Activated CD8-positive, alpha-beta T cell treated with anti-CD3 and anti-CD28 coated beads for 36 hours (primary cell): ENCODE data around the gene NBEAL2. TPM values are rescaled to one million over a fixed set of nuclear protein-coding genes. Genes with fewer than 3 reads are reported as not detected.
"Not testable (repeated sequence)": the region's sequence is repeated elsewhere in the genome, so short reads cannot be mapped to it uniquely, and the experiment has no call there.

ENCODE experiments used
- ATAC-seq: fragments of 200-7000 bp; cut with Tn5 transposase; one replicate; pipeline ENCODE4 v1.10.0; 2021; ENCODE audit warnings: mild to moderate bottlenecking, moderate library complexity
- CTCF ChIA-PET: fragments of 350-600 bp; sonication (Branson Sonifier 250); formaldehyde crosslinking; loops from one replicate; lab custom pipeline; 2021; ENCODE audit warnings: antibody characterized with exemption; lab: Charles Lee
- POLR2A ChIA-PET: fragments of 350-600 bp; sonication (Branson Sonifier 250); formaldehyde crosslinking; loops from one replicate; lab custom pipeline; 2021; ENCODE audit warnings: antibody characterized with exemption; lab: Charles Lee
- DNase-seq: peaks from one replicate; pipeline ENCODE4 v3.0.0-alpha.2; 2020
- H3K27ac Mint-ChIP-seq: one replicate; pipeline ENCODE4 v1.8.0; 2021; ENCODE audit warnings: mild to moderate bottlenecking, mixed read lengths
- H3K27me3 Mint-ChIP-seq: one replicate; pipeline ENCODE4 v1.8.0; 2021; ENCODE audit warnings: mixed read lengths
- H3K36me3 Mint-ChIP-seq: one replicate; pipeline ENCODE4 v1.8.0; 2021; ENCODE audit warnings: low read depth, mixed read lengths
- H3K4me1 Mint-ChIP-seq: one replicate; pipeline ENCODE4 v1.8.0; 2021; ENCODE audit warnings: low read depth, mixed read lengths
- H3K4me3 Mint-ChIP-seq: one replicate; pipeline ENCODE4 v1.8.0; 2021; ENCODE audit warnings: mild to moderate bottlenecking, moderate library complexity, mixed read lengths
- H3K9me3 Mint-ChIP-seq: one replicate; pipeline ENCODE4 v1.8.0; 2021; ENCODE audit warnings: mixed read lengths
- intact Hi-C: fragments of 100-400 bp; cut with micrococcal nuclease; formaldehyde crosslinking; loops from one replicate; pipeline ENCODE4 v1.10.0; 2022
- total RNA-seq, 2 experiments: library from RNA; stranded (reverse); gene quantifications; one replicate each; pipeline ENCODE4 v1.2.3, GENCODE V29; 2021
- TF ChIP-seq, protein P1 (sequence below): fragments of 200-600 bp; IDR thresholded peaks from one replicate; pipeline ENCODE4 v1.8.0; 2022; ENCODE audit warnings: antibody characterized with exemption, mild to moderate bottlenecking

The NBEAL2 gene
- total RNA-seq, 2 experiments from 2014 or later: 58.9 to 63.7 TPM

DNA sequence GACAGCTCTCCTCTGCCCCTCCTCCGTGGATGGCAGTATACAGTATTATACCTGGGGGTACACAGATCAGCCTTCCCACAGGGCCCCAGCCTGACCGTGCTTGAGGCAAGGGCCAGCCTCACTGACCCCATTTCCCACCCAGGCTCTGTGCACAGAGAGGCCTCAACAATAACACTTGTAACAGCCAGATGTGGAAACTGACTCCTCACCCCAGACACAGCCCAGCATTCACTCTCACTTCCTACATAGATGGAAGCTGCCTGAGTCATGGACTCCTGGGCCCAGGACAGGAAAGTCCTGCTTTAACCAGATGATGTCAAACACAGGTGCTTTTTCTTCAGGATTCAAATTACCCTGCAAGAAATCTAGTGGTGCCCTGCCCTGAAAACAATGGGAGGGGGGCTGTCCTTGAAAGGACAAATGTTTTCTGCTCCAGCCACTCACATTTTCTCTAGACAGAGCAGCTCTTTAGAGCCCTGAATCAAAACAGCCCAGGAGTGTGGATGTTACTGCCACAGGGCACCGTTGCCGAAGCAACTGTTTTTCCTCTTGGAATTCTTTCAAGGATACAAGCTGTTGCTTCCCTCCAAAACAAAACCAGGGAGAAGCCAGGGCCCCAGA, 19.3 kb upstream of the NBEAL2 start:
- TF ChIP-seq, protein P1, sequence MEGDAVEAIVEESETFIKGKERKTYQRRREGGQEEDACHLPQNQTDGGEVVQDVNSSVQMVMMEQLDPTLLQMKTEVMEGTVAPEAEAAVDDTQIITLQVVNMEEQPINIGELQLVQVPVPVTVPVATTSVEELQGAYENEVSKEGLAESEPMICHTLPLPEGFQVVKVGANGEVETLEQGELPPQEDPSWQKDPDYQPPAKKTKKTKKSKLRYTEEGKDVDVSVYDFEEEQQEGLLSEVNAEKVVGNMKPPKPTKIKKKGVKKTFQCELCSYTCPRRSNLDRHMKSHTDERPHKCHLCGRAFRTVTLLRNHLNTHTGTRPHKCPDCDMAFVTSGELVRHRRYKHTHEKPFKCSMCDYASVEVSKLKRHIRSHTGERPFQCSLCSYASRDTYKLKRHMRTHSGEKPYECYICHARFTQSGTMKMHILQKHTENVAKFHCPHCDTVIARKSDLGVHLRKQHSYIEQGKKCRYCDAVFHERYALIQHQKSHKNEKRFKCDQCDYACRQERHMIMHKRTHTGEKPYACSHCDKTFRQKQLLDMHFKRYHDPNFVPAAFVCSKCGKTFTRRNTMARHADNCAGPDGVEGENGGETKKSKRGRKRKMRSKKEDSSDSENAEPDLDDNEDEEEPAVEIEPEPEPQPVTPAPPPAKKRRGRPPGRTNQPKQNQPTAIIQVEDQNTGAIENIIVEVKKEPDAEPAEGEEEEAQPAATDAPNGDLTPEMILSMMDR: no peak
- Mint-ChIP-seq H3K27me3 (no peaks in the 10 kb centered on the region), H3K36me3 (peaks cover 42% of the 10 kb centered on the region), H3K4me1 (peaks cover 77% of the 10 kb centered on the region), H3K9me3 (no peaks in the 10 kb centered on the region), H3K27ac (peak overlapping the region; percentile 96), H3K4me3 (peak overlapping the region; percentile 46)
- peak; percentile 28 for DNase-seq
- ATAC-seq: no peak
- intact Hi-C loops: no loop called here
- ChIA-PET POLR2A (interaction anchor here (0.7 to 4.3 kb wide), 9 partner anchors 9 to 203 kb away, joined by 3 to 33 read pairs (median 5); partner anchors contain the start of genes NBEAL2 and SETD2), CTCF (interaction anchor here (1.0 to 2.0 kb wide), 3 partner anchors 13 to 61 kb away, joined by 3 to 8 read pairs (median 3); no protein-coding TSS in a partner anchor)

DNA sequence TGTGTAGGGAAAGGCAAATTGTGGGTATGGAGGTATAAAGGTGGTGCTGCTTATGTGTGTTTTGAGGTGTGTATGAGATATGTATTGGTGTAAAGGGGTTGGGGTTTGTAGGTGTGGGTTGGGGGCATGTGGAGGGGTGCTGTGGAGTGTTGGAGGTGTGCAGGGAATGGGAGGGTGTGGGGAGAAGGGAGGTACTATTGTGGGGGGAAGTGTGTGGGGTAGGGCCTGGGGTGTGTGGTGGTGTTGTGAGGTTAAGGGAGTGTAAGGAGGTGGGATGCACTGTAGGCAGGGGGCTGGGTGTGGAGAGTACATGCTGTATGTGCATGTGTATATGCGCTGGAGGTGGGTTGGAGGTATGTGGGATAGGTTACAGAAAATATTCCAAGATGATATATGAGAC, 18.6 kb upstream of the NBEAL2 start:
- intact Hi-C loops: no loop called here
- Mint-ChIP-seq H3K4me3 (no peak overlapping the region), H3K27me3 (no peaks in the 10 kb centered on the region), H3K27ac (peak overlapping the region; percentile 96), H3K36me3 (peaks cover 46% of the 10 kb centered on the region), H3K9me3 (no peaks in the 10 kb centered on the region), H3K4me1 (peaks cover 77% of the 10 kb centered on the region)
- CTCF ChIA-PET: interaction anchor here (1.0 kb wide), 1 partner anchor 59 kb away, joined by 3 read pairs; no protein-coding TSS in a partner anchor
- DNase-seq: no peak
- POLR2A ChIA-PET: interaction anchor here (0.8 kb wide), 1 partner anchor 19 kb away, joined by 3 read pairs; no protein-coding TSS in a partner anchor
- ATAC-seq: no peak
- TF ChIP-seq, protein P1: no peak

DNA sequence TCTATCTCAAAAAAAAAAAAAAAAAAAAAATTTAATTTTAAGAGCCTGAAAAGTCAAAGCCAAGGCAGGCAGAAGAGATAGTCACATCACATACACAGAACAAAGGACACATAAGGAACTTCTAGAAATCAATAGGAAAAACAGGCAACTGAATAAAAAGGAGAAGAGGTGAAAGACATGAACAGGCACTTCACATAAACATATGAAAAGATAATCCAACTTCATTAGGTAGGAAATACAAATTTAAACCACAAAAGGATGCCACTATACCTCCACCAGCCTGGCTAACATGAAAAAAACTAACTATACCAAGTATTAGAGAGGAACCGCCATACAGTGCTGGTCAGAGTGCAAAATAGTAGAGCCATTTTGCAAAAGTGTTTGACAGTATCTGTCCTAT, 17.0 kb upstream of the NBEAL2 start:
- Mint-ChIP-seq H3K36me3 (peaks cover 48% of the 10 kb centered on the region), H3K27ac (no peak overlapping the region), H3K4me3 (no peak overlapping the region), H3K4me1 (peaks cover 79% of the 10 kb centered on the region), H3K27me3 (no peaks in the 10 kb centered on the region), H3K9me3 (no peaks in the 10 kb centered on the region)
- no peak for ATAC-seq
- ChIA-PET CTCF (no interaction called here), POLR2A (interaction anchor here (1.0 kb wide), 1 partner anchor 14 kb away, joined by 3 read pairs; the partner anchor contains the start of gene CCDC12)
- intact Hi-C loops: no loop called here
- no peak for DNase-seq
- TF ChIP-seq, protein P1: no peak

DNA sequence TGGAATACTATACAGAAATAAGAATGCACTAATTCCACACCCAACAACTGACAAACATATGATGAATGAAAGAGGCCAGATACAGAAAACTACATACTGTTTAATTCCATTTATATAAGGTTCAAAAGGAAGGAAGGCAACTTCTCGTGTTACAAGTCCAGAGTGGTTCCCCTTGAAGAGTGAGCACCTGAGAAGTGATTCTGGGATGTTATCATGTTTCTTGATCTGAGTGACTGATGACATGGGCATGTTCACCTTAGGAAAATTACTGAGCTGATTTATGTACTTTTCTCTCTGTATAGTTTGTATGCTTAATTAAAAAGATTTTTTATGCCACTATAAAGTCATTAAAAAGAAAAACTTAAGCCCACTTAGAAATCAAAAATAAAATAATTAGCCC, 16.5 kb upstream of the NBEAL2 start:
- intact Hi-C loops: no loop called here
- TF ChIP-seq, protein P1: no peak
- CTCF ChIA-PET: no interaction called here
- H3K36me3 Mint-ChIP-seq: peaks cover 49% of the 10 kb centered on the region
- POLR2A ChIA-PET: interaction anchor here (1.0 kb wide), 1 partner anchor 13 kb away, joined by 3 read pairs; the partner anchor contains the start of gene CCDC12
- DNase-seq (no peak), ATAC-seq (no peak)
- H3K4me1 Mint-ChIP-seq: peaks cover 82% of the 10 kb centered on the region
- H3K27ac Mint-ChIP-seq: no peak overlapping the region
- H3K27me3 Mint-ChIP-seq: no peaks in the 10 kb centered on the region
- H3K9me3 Mint-ChIP-seq: no peaks in the 10 kb centered on the region
- no peak overlapping the region for H3K4me3 Mint-ChIP-seq

DNA sequence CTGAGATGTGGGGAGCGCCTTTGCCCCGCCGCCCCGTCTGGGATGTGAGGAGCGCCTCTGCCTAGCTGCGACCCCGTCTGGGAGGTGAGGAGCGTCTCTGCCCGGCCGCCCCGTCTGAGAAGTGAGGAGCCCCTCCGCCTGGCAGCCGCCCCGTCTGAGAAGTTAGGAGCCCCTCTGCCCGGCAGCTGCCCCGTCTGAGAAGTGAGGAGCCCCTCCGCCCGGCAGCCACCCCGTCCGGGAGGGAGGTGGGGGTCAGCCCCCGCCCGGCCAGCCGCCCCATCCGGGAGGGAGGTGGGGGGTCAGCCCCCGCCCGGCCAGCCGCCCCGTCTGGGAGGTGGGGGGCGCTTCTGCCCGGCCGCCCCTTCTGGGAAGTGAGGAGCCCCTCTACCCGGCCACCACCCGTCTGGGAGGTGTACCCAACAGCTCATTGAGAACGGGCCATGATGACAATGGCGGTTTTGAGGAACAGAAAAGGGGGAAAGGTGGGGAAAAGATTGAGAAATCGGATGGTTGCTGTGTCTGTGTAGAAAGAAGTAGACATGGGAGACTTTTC, 15.4 kb upstream of the NBEAL2 start:
- H3K27me3 Mint-ChIP-seq, intact Hi-C loops, ATAC-seq, CTCF ChIA-PET, H3K9me3 Mint-ChIP-seq, H3K4me3 Mint-ChIP-seq, DNase-seq, H3K27ac Mint-ChIP-seq: not testable (repeated sequence)
- peaks cover 82% of the 10 kb centered on the region for H3K4me1 Mint-ChIP-seq
- H3K36me3 Mint-ChIP-seq: peaks cover 43% of the 10 kb centered on the region
- POLR2A ChIA-PET: interaction anchor here (0.6 to 7.3 kb wide), 3 partner anchors 8 to 16 kb away, joined by 3 to 40 read pairs (median 5); partner anchors contain the start of gene NBEAL2
